Hindlimb muscle (tissue), 1 donor: ENCODE measurements around the gene SRGN. TPM values are rescaled to one million over a fixed set of nuclear protein-coding genes. Genes with fewer than 3 reads are reported as not detected.
"Not testable (repeated sequence)": the region's sequence is repeated elsewhere in the genome, so short reads cannot be mapped to it uniquely, and the experiment has no call there.

ENCODE experiments used
- DNase-seq: peaks from one replicate; pipeline ENCODE4 v3.0.0-alpha.2; 2013
- polyA plus RNA-seq: library from polyadenylated mRNA; unstranded; fragments of 120-200 nt; gene quantifications from one replicate; pipeline ENCODE4 v1.2.1, GENCODE V29; 2013; ENCODE audit not compliant: insufficient read length

The SRGN gene
- polyA plus RNA-seq, 1 donor = 21.8 TPM

GRCh38 chr10:69142074-69142473 is 54.2 kb downstream of the SRGN start:
- not testable (repeated sequence) for DNase-seq

DNA sequence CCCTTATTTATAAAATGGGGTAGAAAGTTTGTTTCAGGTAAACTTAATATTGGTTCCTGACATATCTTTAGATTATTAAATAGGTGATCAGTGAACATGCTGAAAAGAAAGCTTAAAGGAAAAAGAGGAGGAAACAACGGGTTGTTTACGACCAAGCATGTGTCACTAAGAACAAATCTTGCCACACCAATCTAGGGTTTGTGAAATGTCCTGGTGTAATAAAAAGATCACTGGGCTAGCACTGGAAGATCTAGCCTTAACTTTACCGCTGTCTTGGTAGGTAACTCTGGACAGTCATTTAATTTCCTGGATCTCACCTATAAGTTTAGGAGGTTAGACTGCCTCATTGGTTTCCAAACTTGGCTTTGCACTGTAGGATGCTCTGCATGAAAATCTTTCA is 55.1 kb downstream of the SRGN start:
- no peak for DNase-seq

DNA sequence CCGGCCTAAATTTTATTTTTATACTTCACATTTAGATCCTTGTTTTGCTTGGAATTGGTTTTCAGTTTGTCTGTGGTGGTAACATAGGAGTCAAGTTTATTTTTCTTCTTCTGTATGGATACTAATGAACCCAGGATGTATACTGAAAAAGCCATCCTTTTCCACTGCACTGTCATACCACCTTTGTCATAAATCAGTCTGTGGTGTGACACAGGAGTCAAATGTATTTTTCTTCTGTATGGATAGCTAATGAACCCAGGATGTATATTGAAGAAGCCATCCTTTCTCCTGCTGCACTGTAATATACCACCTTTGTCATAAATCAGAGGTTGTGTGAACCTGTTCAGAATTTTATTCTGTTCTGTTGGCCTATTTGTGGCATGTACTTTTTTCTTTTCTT is 57.4 kb downstream of the SRGN start:
- DNase-seq = no peak

DNA sequence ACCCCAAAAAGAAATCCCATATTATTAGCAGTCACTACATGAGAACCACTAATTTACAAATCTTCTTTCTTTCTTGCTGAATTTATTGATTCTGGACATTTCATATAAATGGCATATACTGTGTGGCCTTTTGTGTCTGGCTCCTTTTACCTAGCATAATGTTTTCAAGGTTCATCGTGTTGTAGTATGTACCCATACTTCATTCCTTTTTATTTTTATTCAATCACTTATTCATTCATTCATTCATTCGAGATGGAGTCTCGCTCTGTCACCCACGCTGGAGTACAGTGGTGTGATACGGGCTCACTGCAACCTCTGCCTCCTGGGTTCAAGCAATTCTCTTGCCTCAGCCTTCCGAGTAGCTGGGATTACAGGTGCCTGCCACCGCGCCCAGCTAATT is 58.0 kb downstream of the SRGN start:
- DNase-seq = no peak

DNA sequence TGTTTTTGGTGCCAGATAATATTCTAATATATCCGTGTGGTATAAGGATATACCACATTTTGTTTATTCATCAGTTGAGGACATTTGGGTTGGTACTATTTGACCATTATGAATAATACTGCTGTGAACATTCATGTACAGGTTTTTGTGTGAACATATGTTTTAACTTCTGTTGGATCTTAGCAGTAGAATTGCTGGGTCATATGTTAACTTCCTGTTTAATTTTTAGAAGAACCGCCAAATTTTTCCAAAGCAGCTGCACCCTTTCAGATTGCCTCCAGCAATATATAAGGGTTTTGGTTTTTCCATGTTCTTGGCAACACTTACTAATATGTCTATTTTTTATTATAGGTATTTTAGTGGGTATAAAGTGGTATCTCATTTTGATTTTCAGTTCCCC is 58.9 kb downstream of the SRGN start:
- no peak for DNase-seq

DNA sequence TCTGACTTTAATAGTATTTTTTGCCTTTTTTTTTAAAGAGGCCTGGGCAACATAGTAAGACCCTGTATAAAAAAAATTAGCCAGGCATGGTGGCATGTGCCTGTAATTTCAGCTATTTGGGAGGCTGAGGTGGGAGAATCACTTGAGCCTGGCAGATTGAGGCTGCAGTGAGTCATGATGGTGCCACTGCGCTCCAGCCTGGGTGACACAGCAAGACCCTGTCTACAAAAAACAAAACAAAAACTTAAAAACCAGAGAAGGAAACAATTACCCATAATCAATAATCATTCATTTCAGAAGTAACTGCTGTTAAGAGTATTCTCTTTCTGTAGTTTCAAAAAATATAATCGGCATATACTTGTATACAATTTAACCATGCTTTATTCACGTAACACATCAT is 64.1 kb downstream of the SRGN start:
- no peak for DNase-seq

- DNase-seq = no peak
Observed at GRCh38 chr10:69153227-69153626, 65.3 kb downstream of the SRGN start.

Other genes starting within 250 kb of the SRGN start
- 46.1 TPM for gene DDX50, start 186.8 kb upstream of the SRGN start, polyA plus RNA-seq
- 40.8 TPM for gene DDX21, start 131.9 kb upstream of the SRGN start, polyA plus RNA-seq
- gene KIFBP, start 99.3 kb upstream of the SRGN start, polyA plus RNA-seq = 23.9 TPM
- gene VPS26A, start 36.1 kb downstream of the SRGN start, polyA plus RNA-seq = 35.4 TPM
- gene SUPV3L1, start 92.1 kb downstream of the SRGN start, polyA plus RNA-seq = 29.4 TPM
- not detected for gene HKDC1, start 132.2 kb downstream of the SRGN start, polyA plus RNA-seq
- 35.4 TPM for gene HK1, start 190.4 kb downstream of the SRGN start, polyA plus RNA-seq